GM19438 (cell line): ENCODE measurements around the gene STAU1.
"Not testable (repeated sequence)": the region's sequence is repeated elsewhere in the genome, so short reads cannot be mapped to it uniquely, and the experiment has no call there.

Source experiments
- ATAC-seq: cut with Tn5 transposase; IDR thresholded peaks from one replicate; pipeline ENCODE4 v1.9.1; 2021; ENCODE audit warnings: low read depth; ENCODE audit not compliant: unreplicated experiment

STAU1 gene

GRCh38 chr20:49091104-49091503 lies 97.0 kb downstream of the STAU1 start:
- ATAC-seq = no peak

GRCh38 chr20:49082295-49082694 lies 105.8 kb downstream of the STAU1 start:
- not testable (repeated sequence) for ATAC-seq

- no peak for ATAC-seq
These were observed 109.8 kb downstream of the STAU1 start for GRCh38 chr20:49078310-49078709.

- no peak for ATAC-seq
These were observed 113.6 kb downstream of the STAU1 start for GRCh38 chr20:49074521-49074920.
